Activated naive CD8-positive, alpha-beta T cell treated with anti-CD3 and anti-CD28 coated beads, Interleukin-2, amount 50 U/mL, for 24 hours (primary cell): ENCODE data around the gene SYTL3.
A peak's percentile ranks its signal among the peaks of the same experiment; 100 is the strongest.
"Not testable (repeated sequence)": the region's sequence is repeated elsewhere in the genome, so short reads cannot be mapped to it uniquely, and the experiment has no call there.

Experiments
- ATAC-seq: fragments of 150-1000 bp; cut with Tn5 transposase; one replicate; pipeline ENCODE4 v1.10.0; 2021
- DNase-seq: peaks from one replicate; pipeline ENCODE4 v3.0.0; 2021
- H3K27ac Mint-ChIP-seq: one replicate; pipeline ENCODE4 v1.8.0; 2021; ENCODE audit warnings: mild to moderate bottlenecking, mixed read lengths
- H3K27me3 Mint-ChIP-seq: one replicate; pipeline ENCODE4 v1.8.0; 2021; ENCODE audit warnings: mixed read lengths
- H3K36me3 Mint-ChIP-seq: one replicate; pipeline ENCODE4 v1.8.0; 2021; ENCODE audit warnings: low read depth, mixed read lengths
- H3K4me1 Mint-ChIP-seq: one replicate; pipeline ENCODE4 v1.8.0; 2021; ENCODE audit warnings: mixed read lengths
- H3K4me3 Mint-ChIP-seq: one replicate; pipeline ENCODE4 v1.8.0; 2021; ENCODE audit warnings: mild to moderate bottlenecking, moderate library complexity, mixed read lengths
- H3K9me3 Mint-ChIP-seq: one replicate; pipeline ENCODE4 v1.8.0; 2021; ENCODE audit warnings: mixed read lengths

The SYTL3 gene

GRCh38 chr6:158661156-158661685, 11.4 kb downstream of the SYTL3 start:
- DNase-seq (no peak), ATAC-seq (no peak)
- Mint-ChIP-seq H3K9me3 (no peaks in the 10 kb centered on the region), H3K36me3 (peaks cover 84% of the 10 kb centered on the region), H3K4me3 (no peak overlapping the region), H3K27me3 (no peaks in the 10 kb centered on the region), H3K27ac (no peak overlapping the region), H3K4me1 (peaks cover 46% of the 10 kb centered on the region)

GRCh38 chr6:158662607-158662953, 12.7 kb downstream of the SYTL3 start:
- H3K36me3 Mint-ChIP-seq, result peaks cover 85% of the 10 kb centered on the region
- no peaks in the 10 kb centered on the region for H3K9me3 Mint-ChIP-seq
- peaks cover 45% of the 10 kb centered on the region for H3K4me1 Mint-ChIP-seq
- H3K27me3 Mint-ChIP-seq, result no peaks in the 10 kb centered on the region
- H3K27ac Mint-ChIP-seq, result peak overlapping the region; percentile 35
- DNase-seq, result no peak
- no peak overlapping the region for H3K4me3 Mint-ChIP-seq
- ATAC-seq, result no peak

GRCh38 chr6:158662954-158663624, 13.2 kb downstream of the SYTL3 start:
- Mint-ChIP-seq H3K27ac (peak overlapping the region; percentile 35), H3K36me3 (peaks cover 89% of the 10 kb centered on the region), H3K4me1 (peaks cover 46% of the 10 kb centered on the region), H3K4me3 (no peak overlapping the region), H3K27me3 (no peaks in the 10 kb centered on the region), H3K9me3 (no peaks in the 10 kb centered on the region)
- ATAC-seq (no peak), DNase-seq (no peak)

- H3K4me3 Mint-ChIP-seq, result no peak overlapping the region
- peaks cover 89% of the 10 kb centered on the region for H3K36me3 Mint-ChIP-seq
- no peak overlapping the region for H3K27ac Mint-ChIP-seq
- no peak for ATAC-seq
- no peak for DNase-seq
- peaks cover 44% of the 10 kb centered on the region for H3K4me1 Mint-ChIP-seq
- no peaks in the 10 kb centered on the region for H3K9me3 Mint-ChIP-seq
- no peaks in the 10 kb centered on the region for H3K27me3 Mint-ChIP-seq
Measured at GRCh38 chr6:158663625-158664165, 13.8 kb downstream of the SYTL3 start.

GRCh38 chr6:158665332-158665731, 15.5 kb downstream of the SYTL3 start:
- no peak overlapping the region for H3K4me3 Mint-ChIP-seq
- ATAC-seq, result no peak
- H3K27me3 Mint-ChIP-seq, result no peaks in the 10 kb centered on the region
- no peak for DNase-seq
- no peak overlapping the region for H3K27ac Mint-ChIP-seq
- H3K36me3 Mint-ChIP-seq, result peaks cover 88% of the 10 kb centered on the region
- no peaks in the 10 kb centered on the region for H3K9me3 Mint-ChIP-seq
- peaks cover 29% of the 10 kb centered on the region for H3K4me1 Mint-ChIP-seq

- Mint-ChIP-seq H3K27me3 (no peaks in the 10 kb centered on the region), H3K4me3 (no peak overlapping the region), H3K27ac (peak overlapping the region; percentile 20), H3K9me3 (no peaks in the 10 kb centered on the region), H3K4me1 (peaks cover 22% of the 10 kb centered on the region), H3K36me3 (peaks cover 87% of the 10 kb centered on the region)
- DNase-seq, result no peak
- no peak for ATAC-seq
Measured at GRCh38 chr6:158666628-158667359, 16.9 kb downstream of the SYTL3 start.

- no peak for ATAC-seq
- Mint-ChIP-seq H3K27me3 (no peaks in the 10 kb centered on the region), H3K9me3 (no peaks in the 10 kb centered on the region), H3K4me1 (peaks cover 19% of the 10 kb centered on the region), H3K4me3 (no peak overlapping the region), H3K36me3 (peaks cover 81% of the 10 kb centered on the region), H3K27ac (peak overlapping the region; percentile 20)
- no peak for DNase-seq
Measured at GRCh38 chr6:158667360-158667981, 17.6 kb downstream of the SYTL3 start.

- no peak overlapping the region for H3K4me3 Mint-ChIP-seq
- no peak for DNase-seq
- peaks cover 15% of the 10 kb centered on the region for H3K4me1 Mint-ChIP-seq
Measured at GRCh38 chr6:158668707-158669103, 18.9 kb downstream of the SYTL3 start.

GRCh38 chr6:158669145-158670035, 19.5 kb downstream of the SYTL3 start:
- H3K9me3 Mint-ChIP-seq, result no peaks in the 10 kb centered on the region
- no peaks in the 10 kb centered on the region for H3K27me3 Mint-ChIP-seq
- no peak for ATAC-seq
- peaks cover 77% of the 10 kb centered on the region for H3K36me3 Mint-ChIP-seq
- no peak for DNase-seq
- H3K4me1 Mint-ChIP-seq, result peaks cover 15% of the 10 kb centered on the region
- no peak overlapping the region for H3K4me3 Mint-ChIP-seq
- H3K27ac Mint-ChIP-seq, result no peak overlapping the region

More at GRCh38 chr6:158668707-158669103, 18.9 kb downstream of the SYTL3 start:
- Mint-ChIP-seq H3K36me3 (peaks cover 77% of the 10 kb centered on the region), H3K27ac (no peak overlapping the region), H3K27me3 (no peaks in the 10 kb centered on the region), H3K9me3 (no peaks in the 10 kb centered on the region)
- ATAC-seq, result no peak

GRCh38 chr6:158672119-158672518, 22.3 kb downstream of the SYTL3 start:
- not testable (repeated sequence) for ATAC-seq, H3K9me3 Mint-ChIP-seq, DNase-seq, H3K27ac Mint-ChIP-seq, H3K4me3 Mint-ChIP-seq, H3K27me3 Mint-ChIP-seq, H3K4me1 Mint-ChIP-seq
- peaks cover 71% of the 10 kb centered on the region for H3K36me3 Mint-ChIP-seq

- no peak overlapping the region for H3K27ac Mint-ChIP-seq
- H3K9me3 Mint-ChIP-seq, result no peaks in the 10 kb centered on the region
- H3K4me1 Mint-ChIP-seq, result peaks cover under 1% of the 10 kb centered on the region
- DNase-seq (no peak), ATAC-seq (no peak)
- H3K36me3 Mint-ChIP-seq, result peaks cover 68% of the 10 kb centered on the region
- H3K27me3 Mint-ChIP-seq, result no peaks in the 10 kb centered on the region
- H3K4me3 Mint-ChIP-seq, result no peak overlapping the region
Measured at GRCh38 chr6:158672726-158673125, 22.9 kb downstream of the SYTL3 start.

GRCh38 chr6:158674342-158675131, 24.7 kb downstream of the SYTL3 start:
- no peaks in the 10 kb centered on the region for H3K9me3 Mint-ChIP-seq
- no peak for ATAC-seq
- DNase-seq, result no peak
- peaks cover 70% of the 10 kb centered on the region for H3K36me3 Mint-ChIP-seq
- H3K27me3 Mint-ChIP-seq, result no peaks in the 10 kb centered on the region
- H3K4me1 Mint-ChIP-seq, result peaks cover 8% of the 10 kb centered on the region
- H3K27ac Mint-ChIP-seq, result no peak overlapping the region
- H3K4me3 Mint-ChIP-seq, result no peak overlapping the region

- not testable (repeated sequence) for H3K4me3 Mint-ChIP-seq, H3K9me3 Mint-ChIP-seq, ATAC-seq, DNase-seq, H3K27me3 Mint-ChIP-seq, H3K27ac Mint-ChIP-seq
- Mint-ChIP-seq H3K4me1 (peaks cover 12% of the 10 kb centered on the region), H3K36me3 (peaks cover 76% of the 10 kb centered on the region)
Measured at GRCh38 chr6:158677094-158677493, 27.2 kb downstream of the SYTL3 start.
